HG03354 (cell line): ENCODE data around the gene UGT1A4.

Experiments
- ATAC-seq: cut with Tn5 transposase; IDR thresholded peaks from one replicate; pipeline ENCODE4 v1.9.1; 2021; ENCODE audit warnings: mild to moderate bottlenecking; ENCODE audit not compliant: unreplicated experiment, poor library complexity, severe bottlenecking

UGT1A4 gene

DNA sequence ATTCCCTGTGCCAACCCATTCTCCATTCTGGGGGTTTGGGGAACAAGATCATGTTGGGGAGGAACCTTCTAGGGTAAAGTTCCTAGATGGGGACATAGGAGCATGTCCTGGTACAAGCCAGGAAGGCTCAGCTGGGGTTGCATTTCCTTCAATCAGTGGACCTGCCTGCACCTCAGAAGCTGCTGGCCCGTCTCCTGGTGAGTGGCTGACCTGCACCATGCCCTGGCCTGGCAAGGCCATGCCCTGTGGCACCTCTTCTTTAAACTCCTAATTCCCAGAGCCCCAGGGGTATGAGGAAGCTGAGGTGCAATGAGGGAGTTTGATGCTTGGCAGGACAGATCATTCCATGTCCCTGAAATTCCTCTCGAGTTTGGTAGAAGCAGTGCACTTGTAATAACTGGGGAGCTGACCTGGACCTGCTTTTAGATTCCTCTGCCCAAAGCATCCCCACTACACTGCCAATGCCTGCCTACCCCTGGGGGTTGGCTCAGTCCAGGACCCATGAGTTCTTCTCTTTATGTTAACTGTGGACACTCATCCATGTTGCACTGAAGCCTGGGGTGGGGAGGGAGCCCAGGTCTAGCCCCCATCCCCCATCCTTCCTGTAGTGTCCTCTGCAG is 84.9 kb downstream of the UGT1A4 start:
- ATAC-seq = no peak

DNA sequence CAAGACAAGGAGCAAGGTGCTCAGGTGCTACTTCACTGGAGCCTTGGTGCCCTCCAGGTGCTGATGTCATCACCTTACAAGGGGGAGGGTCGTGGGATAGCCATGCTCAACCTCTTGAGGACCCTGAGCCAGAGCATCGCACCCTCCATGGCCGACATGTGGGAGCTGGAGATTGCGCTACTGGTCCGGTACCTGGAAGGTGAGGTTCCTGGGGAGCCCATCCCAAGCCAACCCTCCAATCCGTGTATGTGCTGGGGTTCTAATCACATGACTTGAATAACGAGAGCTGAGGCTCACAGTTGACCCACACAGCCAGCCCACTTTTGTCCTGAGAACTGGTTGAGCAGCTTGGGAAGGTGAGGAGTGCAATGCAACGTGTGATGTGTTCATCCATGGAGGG is 85.5 kb downstream of the UGT1A4 start:
- ATAC-seq = no peak

DNA sequence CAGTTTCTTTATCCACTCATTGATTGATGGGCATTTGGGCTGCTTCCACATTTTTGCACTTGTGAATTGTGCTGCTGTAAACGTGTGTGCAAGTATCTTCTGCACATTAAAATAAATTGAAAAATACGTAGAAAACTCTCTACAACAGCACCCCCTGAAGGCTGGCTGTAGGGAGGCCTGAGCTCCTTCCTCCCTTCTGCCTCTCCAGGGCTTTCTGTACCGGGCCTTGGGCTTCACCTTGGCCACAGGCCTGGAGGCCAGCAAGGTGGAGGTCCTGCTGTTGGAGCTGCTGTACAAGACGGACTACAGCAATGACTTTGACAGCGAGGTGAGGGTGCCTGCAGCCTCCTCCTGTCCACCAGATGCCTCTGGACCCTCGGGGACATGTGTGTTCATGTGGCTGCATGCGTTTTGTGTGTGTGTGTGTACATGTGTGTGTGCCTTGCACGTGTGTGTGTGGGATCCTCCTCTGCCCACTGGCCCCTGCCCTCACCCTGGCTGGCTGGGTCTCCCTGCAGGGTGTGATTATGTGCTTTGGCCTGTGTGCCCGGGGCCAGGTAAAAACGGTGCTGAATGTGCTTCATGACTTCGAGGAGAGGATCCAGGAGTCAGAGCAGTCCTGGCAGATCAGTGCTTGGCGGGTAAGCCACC is 88.8 kb downstream of the UGT1A4 start:
- no peak for ATAC-seq

DNA sequence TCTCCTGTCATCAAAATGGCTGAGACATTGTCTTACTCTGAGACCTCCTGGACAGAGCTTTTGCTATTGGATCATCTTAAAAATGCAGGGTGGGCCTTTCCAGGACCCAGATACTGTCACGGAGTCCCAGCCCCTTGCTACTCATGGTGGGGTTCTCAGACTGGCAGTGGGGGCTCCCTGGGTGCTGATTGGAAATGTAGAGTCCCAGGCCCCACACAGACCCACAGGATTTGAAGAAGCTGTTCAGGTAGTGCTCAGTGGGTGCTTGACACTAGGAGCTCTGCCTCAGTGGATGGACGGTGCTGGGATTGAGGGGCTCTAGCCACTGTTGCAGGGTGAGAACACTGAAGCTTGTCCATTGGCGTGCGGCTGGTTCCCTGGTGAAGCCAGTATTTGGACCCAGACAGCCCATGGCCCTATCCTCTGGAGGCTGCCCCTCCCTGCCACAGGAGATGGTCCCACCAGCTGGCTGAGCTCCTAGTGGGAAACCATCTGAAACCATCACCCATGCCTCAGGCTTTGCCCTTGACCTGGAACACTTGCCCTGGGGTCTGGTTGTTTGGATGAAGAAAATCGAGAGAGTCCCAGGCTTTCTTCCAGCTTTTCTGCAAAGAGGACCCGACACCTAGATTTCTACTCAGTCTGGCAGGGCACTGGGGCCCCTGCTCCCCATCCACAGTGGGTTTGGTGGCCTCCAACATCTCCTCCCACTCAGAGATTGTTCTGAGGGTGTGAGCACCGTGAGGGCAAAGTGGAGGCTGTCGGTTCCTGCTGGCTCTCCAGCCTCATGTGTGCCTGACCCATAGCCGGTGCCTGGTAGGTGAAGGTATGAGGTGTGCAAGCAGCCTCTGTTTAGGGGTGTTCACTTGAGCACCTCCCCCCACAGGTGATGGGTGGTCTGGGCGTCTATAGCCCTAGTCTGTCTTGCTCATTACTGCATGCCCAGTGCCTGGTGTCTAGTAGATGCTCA is 89.7 kb downstream of the UGT1A4 start:
- ATAC-seq = no peak

DNA sequence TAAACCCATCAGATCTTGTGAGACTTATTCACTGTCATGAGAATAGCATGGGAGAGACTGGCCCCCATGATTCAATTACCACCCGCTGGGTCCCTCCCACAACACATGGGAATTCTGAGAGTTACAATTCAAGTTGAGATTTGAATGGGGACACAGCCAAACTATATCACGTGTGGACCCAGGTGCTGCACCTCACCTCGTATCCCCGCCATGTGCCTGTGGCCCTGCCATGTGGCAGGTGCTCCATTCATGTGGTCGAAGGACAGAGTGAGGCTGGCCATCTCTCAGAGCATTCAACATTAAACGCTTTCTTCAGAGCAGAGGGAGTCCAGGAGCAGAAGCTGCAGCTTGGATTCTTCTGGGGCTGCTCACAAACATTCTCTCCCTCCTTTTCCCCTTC is 91.8 kb downstream of the UGT1A4 start:
- ATAC-seq = no peak

DNA sequence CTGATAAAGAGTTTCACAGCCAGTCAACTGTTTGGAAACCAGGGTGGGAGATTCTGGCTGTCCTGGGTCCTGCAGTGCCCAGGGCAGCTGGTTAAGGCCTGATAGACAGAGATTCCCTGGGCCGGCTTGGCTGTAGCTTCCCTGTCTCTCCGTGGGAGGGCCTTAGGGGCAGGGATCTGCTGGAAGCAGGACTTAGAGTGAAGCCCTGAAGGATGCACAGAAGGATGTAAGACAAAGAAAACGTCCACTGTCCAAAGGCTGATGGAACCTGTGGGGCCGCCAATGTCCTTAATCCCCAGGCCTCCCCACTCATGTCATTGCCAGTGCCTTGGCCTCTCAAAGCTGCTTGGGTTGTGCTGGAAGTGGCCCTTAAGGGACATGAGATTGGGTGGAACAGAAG is 92.6 kb downstream of the UGT1A4 start:
- ATAC-seq = no peak

DNA sequence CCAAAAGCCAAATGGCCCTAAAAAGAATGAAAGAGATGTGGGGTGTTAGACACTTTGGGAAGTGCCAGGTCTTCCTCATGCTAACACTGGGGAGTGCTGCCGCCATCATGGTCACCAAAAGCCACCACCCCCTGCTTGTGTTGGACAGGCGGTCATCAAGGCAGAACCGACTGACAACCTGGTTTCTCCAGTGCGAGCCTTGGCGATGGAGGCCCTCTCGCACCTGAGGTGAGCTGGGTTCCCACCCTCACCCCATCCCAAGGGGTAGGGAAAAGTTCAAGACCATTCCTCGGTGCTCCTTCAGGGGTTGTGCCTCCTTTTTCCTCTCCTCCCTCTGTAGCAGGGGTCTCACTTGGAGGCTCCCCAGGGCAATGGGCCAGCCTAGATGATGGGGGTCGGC is 93.2 kb downstream of the UGT1A4 start:
- no peak for ATAC-seq

DNA sequence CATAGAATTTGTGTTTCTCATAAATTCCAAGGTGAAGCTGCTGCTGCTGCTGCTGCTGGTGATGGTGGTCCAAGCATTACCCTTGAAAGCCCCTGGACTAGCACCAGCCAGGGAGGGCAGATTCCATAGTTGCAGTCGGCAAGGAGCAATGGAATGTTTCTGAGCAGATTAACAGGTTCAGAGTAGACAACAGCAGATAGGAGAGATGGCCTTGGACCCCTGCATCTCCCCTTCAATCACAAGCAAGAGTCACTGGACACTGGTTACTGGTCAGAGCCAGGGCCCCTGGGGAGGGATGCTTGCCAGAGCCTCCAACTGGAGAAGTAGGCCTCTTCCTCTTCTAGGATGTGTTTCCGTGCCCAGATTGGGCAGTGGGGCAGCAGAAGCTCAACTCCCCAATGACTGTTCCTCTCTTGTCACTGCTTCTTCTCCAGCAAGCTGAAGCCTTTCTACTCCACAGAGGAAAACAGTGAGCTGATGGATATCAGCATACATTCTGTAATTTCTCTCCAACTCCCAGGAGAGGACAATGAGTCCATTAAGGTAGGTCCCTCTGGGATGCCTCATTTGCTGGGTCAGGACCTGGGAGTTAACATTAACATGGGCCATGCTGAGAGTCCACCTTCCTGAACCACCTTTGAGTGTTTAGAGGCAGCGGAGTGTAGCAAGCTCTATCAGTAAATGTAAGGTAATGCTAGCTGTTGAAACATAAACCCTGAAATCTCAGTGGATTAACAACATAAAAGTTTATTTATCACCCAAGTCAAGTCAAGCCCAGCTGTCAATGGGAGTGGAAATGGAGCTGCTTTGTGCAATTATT is 94.9 kb downstream of the UGT1A4 start:
- no peak for ATAC-seq

DNA sequence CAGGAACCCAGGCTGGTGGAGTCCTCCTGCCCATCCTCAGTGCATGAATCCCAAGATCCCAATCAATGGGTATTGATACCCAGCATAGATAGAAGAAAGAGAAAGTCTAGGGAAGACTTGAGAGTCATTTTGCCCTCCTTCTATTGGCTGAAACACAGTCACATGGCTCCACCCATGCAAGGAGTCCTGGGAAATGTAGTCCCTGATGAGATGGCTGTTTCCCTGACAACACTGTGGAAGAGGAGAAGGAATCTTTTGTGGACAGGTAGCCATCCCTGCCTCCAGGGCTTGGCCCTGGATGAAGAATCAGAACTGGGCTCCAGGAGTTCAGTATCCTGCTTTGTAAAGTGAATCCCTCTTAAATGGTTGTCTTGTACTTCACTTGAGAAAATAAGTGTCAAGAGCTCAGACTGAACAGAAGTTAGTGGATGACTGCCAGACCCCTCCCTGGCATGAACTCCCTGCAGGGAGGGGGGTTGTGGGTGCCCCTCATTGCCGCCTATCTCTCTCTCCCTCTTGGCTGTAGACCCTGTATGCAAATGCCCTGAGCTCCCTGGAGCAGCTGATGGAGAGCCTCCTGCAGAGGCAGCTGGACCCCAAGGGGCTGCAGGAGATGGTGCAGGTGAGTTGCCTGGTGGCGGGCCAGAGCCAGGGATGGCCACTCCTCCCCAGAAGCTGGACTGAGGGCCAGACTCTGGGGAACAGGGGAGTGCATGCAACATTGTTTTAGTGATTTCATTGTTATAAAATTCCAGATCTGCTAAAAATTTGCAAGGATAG is 95.7 kb downstream of the UGT1A4 start:
- ATAC-seq = no peak

DNA sequence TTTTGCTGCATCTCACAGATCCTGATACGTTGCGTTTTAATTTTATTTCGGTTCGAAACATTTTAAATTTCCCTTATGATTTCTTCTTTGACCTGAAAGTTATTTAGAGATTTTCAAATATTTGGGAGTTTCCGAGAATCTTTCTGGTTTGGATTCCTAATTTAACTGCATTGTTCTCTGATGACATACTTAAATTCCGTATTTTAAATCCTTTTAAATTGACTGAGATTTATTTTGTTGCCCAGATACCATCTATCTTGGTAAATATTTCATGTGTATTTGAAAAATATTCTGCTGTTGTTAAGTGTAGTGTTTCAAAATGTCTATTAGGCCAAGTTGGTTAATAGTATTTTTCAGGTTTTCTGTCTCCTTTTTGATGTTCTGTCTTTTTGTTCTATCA is 97.3 kb downstream of the UGT1A4 start:
- ATAC-seq = no peak

DNA sequence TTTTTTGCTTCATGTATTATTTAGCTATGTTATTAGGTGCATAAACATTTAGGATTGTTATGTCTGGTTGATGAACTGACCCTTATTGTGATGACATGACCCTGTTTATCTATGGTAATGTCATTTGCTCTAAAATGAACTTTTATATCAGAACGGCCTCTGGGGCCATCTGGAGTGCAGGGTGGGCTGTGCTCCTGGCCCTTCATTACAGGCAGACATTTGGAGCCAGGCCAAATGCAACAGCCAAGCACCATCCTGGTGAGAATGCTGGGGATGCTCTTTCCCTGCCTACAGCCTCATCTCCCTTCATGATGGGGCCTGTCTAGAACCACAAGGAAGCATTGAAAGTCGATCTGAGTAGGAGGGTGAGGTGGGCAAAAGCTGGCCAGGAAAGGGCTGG is 97.8 kb downstream of the UGT1A4 start:
- ATAC-seq = no peak

DNA sequence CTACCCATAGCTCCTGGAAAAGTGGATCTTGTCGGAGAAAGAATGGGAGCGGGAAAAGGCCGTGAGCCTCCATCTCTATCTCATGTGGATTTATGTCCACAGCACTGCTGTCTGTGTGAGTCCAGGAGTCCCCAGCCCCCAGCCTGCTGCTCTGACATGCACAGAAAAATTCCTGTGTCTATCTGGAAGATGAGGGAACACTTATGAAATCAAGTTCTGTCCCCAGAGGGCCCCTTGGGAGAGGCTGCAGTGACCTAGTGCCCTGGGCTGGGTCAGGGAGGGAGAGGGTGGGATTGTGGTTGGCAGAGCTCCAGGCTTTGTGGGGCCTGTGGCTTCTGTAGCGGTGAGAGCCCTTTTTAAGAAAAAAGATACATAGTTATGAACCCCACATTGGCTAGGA is 98.2 kb downstream of the UGT1A4 start:
- no peak for ATAC-seq

DNA sequence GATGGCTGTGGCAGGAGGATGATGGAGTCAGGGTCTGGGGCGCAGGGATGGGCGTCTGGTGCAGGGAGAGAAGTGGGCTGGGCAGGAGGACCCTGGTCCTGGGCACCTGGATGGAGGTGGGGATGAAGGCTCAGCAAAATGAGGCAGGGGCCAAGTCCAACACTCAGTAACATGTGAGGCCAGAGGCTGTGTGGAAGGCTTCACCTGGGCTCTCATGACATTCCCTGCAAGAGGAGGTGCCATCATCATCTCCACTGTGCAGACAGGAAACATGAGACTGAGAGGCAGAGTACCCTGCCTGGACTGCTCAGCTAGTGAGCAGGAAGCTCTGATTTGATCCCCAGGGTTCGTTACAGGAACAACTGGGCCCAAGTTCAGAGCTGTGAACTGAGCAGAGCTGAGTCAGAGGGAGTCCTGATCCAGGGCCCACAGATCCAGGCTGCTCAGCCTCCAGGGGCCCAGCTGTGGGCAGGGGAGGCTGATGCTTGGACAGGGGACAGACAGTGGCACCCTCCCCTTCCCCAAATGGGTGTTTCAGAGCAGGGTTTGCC is 98.9 kb downstream of the UGT1A4 start:
- no peak for ATAC-seq

DNA sequence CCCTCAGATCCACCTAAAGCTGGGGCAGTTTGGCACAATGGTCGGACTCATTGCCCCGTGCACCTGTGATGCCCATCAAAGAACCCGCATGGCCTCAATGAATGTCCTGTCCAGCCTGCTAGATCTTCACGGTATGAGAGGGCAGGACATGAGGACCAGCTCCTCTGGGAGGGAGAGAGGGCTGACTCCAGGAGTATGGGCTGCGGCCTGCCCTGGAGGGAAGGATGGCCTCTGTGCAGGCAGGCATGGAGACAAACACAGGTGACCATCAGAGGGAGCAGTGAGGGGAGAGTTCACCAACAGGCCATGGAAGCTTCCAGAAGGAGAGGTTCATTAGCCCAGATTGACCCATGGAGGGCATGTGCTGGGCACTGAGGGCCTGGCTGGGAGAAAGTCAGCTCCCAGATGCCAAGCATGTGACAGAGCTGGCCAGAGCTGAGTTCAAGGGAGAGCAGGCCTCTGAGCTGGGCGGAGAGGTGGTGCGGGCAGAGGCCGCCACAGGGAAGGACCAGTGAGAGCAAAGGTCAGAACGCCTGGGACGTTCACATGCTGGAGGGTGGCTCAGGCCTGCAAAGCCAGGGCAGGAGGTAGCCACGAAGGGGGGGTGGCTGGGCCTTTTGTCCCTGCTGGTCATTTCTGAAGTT is 99.6 kb downstream of the UGT1A4 start:
- no peak for ATAC-seq

DNA sequence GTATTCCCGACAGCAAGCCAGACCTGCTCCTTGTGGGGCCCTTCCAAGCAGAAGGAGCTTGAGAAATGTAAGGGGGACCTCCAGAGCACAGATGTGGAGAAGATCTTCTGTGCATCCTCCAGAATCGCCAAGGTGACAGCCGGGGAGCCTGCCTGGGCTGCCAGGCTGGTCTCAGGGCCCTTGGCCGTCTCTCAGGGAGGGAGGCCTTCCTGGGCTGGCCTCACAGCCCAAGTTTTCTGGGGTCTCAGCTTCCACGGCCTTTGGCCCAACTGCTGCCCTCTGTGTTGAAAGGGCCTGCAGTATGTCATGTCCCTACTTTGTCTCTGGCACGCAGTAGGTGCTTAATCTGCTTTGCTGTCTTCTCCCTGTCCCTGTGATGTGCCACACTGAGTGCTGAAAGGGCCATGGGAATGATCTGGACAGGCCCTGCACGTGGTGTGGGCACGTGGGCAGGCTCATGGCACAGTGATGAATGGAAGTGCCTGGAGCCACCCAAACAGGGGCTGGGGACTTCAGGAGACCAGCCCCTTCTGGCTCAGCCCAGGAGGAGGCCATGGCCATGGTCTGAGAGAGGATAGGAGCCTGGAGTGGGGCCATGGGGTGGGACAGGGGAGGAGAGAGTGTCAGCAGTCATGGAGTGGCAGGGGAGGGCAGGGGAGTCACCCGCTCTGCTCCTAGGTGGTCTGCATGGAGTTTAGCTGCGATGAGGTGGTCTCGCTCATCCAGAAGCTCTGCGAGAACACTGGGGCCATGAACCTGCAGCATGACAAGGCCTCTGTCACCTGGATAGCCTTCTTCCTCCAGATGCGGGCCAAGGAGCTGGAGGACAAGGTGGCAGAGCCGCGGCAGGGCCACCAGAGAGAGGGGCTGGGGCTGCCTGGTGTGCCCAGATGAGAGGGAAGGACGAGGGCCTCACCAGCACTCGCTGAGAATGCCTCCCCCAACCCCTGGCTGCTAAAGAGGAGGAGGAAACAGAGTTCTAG is 100.4 kb downstream of the UGT1A4 start:
- no peak for ATAC-seq

DNA sequence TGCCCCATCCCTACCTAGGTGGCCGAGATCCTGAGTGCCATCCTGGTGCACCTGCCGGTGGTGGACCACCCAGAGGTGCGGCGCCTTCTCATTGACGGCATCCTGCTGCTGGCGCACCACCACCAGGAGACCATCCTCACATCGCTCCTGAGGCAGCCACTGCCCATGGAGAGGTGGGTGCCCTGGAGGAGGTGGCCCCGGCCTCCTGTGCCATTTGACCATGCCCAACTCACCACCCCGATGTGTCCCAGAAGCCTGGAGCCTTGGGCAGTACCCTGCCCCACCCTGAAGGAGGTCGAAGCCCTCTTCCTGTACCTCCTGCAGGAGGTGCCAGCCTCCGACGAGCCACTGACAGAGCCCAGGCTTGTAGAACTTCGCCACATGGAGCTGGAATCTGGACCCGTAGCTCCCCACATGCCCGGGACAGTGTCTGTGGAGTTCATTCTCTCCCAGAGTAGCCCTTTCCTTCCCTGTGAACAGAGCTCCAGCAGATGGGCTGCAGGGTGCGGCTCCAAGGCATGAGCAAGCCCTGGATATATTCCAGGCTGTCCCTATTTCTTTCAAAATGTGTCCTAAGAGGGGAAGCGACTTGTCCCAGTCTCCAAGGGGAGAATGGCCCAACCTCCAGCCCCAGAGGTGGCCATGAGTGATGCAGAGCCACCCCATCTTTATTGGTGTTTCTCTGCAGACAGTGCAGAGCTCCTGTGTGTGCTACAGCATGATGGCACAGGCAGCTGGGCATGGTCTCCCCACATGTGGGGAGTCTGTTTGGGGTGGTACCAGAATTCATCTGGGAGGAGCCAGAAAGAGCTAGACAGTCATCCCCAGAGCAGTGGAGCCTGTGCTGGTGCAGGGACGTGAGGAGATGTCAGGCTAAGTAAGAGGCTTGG is 101.6 kb downstream of the UGT1A4 start:
- no peak for ATAC-seq

DNA sequence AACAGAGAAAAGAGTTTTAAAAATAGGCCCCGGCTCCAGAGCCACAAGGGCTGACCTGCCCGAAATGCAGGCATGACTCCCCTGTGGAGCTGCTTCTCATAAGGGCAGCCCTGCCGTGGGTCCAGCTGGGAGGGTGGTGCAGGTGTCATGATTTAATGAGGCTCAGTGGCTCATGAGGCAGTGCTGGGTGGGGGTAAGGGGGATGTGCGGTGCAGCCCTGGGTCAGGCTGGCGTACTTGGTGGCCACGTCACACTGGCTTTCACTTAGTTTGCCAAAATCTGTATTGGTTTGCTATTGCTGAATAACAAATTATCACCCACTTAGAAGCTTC is 102.2 kb downstream of the UGT1A4 start:
- ATAC-seq = no peak
